HG03060 (cell line): ENCODE data around the gene CACNA1C.

ENCODE experiments used
- ATAC-seq: cut with Tn5 transposase; IDR thresholded peaks from one replicate; pipeline ENCODE4 v1.9.1; 2021; ENCODE audit warnings: low read depth, moderate number of reproducible peaks; ENCODE audit not compliant: unreplicated experiment

Gene CACNA1C

DNA sequence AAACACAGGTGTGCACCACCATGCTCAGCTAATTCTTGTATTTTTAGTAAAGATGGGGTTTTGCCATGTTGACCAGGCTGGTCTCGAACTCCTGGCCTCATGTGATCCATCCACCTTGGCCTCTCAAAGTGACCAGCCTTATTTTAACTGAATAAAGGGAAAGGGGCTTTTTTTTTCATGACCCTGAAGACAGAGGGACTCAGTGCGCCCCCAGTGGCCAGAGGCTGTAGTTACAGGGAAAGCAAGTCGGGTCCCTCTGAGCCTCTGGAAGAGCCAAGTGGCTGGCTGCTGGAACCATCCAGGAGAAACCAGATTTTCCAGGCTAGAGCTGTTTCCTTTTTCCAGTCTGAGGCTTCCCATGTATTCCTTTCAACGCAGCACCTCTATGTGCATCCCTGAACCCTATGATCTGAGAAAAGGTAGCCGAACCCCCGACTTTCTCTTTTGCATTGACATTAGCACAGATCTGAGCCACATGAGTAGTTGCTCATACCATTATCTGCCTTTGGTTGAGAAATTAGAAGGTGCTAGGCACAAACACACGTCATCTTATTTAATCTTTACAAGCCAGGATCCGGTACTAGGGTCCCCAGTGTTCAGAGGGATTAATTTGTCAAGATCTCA is 342.7 kb downstream of the CACNA1C start:
- ATAC-seq = no peak

DNA sequence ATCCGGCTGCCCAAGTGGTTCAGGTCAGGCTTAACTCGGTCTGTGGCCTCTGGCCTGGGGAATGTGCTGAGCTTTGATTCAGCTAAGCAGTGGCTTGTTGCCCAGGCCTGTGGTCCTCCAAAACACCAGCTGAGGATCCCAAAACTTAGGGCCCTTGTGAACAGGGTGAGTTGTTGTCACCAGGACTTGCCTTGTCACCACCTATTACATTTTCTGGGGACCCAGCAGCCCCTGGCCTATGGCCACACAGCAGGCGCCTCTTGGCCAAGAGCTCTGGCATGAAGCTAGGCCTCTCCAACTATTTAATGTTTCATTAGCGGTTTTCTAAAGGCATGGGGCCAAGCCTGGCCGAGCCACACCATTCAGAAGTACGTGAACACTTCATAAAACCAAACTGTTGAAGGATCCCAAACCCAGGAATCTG is 343.7 kb downstream of the CACNA1C start:
- no peak for ATAC-seq

DNA sequence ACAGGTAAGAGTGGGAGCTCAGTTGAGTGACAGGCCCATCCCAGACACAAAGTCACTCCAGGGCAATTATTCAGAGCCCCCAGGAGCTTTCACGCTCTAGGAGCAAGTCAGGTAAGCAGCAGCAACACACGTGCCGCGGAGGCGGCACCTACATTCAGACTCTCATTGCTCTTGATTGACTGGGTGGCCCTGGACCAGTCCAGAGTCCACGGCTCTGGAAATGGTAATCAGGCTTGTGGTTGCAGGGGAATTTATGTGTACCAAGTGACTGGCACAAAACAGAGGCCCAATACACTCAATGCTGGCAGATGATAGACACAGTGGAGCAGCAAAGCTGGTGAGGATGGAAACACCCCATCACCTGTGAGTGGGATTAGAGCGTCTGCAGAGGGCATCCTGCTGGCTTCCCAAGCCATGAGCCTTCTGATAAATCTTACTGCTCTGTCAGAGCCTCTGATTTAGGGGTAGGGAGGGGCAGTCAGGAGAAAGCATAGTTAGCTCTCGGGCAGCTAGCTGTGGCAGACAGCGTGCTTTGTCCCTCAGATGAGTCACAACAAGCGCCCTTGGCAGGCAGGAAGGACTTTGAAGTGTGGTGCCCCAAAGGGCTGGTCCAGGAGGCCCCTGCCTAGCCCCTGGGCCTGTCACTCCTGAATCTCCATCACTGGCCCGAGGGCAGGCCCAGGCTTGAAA is 344.7 kb downstream of the CACNA1C start:
- no peak for ATAC-seq

DNA sequence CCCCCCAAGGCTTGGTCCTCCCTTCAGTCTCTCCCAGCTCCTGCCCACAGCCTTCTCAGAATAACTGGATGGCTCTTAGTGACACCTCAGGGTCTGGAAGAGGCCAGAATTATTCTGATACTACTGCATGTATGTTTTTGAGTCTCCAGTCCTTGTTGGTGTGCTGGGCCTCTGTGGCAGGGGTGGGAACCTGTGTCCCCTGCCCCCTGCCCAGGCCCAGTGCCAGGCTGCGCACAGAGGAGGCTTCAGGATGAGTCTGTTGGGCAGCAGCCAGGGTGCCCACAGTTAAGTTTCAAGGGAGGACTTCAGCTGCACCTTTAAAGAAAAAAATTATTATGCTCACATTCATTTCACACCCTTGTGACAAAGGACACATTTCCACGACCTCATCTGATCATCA is 348.3 kb downstream of the CACNA1C start:
- no peak for ATAC-seq

DNA sequence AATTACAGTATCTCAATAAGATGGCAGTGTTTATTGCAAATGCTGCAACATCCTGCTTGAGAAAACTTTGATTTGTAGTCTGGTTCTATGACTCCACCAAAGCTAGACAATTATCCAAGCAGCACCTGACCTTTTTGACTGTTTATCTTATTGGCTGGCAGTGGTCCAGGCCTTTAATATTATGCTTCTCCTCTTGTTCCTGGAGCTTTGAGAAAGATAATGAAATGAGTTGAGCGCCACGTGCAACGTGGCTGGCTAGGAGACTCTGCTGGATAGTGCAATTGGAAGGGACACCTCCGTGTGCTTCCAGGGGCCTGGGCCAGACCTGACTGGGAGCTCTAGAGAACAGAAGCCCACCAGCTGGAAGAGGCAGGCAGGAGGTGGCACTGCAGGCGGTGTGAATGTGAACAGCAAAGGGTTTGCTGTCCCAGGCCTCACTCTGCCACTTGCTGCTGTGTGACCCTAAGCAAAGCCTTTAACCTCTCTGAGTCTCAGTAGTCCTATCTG is 349.3 kb downstream of the CACNA1C start:
- no peak for ATAC-seq

DNA sequence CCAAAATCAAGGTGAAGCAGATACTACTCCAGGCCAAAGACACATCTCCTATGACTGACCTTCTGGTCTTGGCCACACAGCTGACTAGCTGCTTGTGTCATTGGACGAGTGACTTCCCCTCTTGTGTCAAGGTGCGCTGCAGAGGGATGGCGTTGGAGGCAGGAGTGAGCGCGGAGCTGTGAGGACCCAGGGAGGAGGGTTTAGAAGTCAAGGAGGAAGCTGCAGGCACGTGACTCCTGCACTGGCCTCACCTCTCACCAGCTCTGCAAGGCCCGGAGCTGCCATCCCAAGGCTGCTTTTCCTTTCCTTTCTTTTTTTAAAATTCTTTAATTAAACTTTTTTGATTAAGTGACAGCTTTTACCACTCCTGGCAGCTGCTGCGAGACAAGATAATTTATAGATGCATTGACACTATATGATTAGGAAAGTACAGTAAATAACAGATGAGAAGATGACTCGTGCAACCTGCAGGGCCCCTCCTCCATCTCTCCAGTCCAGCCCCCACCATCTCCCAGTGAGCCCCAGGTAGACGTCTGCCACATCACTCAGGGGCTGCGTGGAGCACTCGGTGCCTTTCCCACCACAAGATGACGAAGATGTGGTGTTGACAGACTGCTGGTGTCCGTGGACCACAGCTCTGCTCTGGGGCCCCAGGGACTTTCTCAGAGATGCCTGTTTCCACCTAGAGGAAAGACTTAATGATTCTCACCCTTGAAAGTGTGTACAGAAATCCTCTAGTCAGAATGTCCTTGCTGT is 350.6 kb downstream of the CACNA1C start:
- no peak for ATAC-seq

DNA sequence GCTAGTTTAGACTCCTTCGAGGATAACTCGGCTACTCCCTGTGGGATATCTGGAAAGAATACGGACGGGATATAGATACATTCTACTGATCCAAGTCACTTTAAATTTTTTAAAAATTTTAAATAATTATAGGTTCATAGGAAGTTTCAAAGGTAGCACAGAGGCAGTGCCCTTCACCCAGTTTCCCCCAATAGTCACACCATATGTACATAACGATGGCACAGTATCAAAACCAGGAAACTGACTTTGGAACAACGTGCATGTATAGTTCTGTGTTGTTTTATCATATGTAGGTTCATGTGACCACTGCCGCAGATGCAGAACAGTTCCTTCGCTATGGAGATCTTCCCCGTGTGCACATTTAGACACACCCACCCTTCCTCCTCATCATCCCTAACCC is 352.3 kb downstream of the CACNA1C start:
- ATAC-seq = no peak

DNA sequence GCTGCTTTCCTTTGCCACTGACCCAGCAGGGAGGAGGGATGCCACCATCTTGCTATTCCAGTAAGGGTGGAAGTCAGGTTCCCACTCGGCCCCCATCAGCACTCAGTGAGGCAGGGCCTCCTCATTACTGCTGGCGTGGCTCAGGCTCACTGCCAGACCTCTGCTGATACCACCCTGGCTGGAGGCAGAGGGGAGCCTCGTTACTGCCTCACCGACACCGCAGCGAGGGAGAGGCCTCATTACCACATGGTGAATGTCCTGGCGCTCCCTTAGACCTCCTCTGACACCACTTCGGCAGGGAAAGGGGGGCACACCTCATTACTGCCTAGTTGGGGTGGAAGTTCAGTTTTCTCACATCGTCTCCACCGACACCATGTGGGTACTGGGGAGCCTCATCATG is 354.1 kb downstream of the CACNA1C start:
- ATAC-seq = no peak

DNA sequence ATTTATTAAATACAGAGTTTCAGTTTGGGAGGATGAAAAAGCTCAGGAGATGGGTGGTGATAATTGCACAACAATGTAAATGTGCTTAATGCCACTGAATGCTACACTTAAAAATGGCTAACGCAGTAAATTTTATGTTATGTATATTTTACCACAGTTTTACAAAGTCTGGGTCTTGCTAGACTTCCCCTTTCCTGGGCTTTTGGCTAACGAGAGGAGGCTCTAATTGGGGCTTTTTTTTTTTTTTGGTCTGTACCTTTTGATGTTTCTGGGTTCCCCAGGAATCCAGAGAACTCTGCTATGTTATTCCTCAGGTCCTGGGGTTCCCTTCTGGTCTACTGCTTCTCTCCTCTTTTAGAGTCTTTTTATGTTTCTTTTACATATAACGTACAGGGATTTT is 355.5 kb downstream of the CACNA1C start:
- no peak for ATAC-seq

DNA sequence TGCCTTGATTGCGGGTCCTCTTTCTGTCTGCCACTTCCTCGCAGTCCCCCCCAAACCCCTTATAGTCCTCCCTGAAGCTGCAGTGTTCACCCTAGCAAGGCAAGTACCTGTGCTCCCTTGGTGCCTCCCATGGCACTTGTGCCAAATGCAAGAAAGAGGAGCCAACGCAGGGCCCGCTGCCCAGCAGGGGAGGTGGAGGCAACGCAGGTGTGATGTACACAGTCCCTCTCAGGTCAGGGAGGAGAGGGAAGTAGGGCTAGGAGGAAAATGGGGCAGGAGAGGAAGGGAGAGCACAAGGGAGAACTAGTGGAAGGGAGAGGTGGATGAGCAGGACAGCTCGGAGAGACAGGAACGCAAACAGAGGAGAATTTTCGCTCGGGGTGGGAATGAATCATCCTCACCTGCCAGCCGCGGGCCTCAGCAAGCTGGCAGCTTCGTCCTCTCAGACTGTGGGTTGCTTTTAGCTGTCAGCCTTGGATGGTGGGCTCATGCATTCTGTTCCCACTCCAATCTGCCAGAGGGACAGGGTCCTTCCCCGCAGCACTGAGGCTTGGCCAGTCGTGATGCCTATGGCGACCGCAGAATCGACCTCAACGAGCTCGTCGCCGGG is 357.0 kb downstream of the CACNA1C start:
- no peak for ATAC-seq

DNA sequence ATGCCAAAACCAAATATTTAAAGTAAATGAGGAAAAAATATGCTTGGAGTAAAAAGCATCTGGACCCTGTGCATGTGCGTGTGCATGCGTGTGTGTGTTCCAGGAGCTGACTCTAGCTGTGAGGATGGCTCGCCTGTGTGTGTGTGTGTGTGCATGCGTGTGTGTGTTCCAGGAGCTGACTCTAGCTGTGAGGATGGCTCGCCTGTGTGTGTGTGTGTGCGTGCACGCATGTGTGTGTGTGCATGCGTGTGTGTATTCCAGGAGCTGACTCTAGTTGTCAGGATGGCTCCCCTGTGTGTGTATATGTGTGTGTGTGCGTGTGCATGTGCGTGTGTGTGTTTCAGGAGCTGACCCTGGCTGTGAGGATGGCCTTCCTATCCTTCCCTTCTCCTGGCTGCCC is 357.7 kb downstream of the CACNA1C start:
- ATAC-seq = no peak

DNA sequence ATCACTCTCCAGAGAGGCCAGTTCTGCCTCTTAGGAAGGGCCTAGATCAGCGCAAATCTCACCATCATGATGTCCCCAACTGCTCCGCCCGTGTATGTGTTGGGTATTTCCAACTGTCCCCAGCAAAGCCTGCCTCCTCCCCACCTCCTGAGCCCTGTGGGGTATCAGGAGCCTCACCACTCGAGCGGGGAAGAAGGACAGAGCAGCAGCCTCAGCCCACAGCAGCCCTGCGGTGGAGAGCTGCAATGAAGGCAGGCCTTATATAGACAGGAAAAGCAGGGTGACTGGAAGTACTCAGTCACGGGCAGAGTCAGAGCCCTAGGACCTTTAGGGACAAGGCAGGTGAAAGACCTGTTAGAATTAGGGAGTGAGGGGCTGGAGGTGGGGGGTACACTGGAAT is 358.2 kb downstream of the CACNA1C start:
- ATAC-seq = no peak

DNA sequence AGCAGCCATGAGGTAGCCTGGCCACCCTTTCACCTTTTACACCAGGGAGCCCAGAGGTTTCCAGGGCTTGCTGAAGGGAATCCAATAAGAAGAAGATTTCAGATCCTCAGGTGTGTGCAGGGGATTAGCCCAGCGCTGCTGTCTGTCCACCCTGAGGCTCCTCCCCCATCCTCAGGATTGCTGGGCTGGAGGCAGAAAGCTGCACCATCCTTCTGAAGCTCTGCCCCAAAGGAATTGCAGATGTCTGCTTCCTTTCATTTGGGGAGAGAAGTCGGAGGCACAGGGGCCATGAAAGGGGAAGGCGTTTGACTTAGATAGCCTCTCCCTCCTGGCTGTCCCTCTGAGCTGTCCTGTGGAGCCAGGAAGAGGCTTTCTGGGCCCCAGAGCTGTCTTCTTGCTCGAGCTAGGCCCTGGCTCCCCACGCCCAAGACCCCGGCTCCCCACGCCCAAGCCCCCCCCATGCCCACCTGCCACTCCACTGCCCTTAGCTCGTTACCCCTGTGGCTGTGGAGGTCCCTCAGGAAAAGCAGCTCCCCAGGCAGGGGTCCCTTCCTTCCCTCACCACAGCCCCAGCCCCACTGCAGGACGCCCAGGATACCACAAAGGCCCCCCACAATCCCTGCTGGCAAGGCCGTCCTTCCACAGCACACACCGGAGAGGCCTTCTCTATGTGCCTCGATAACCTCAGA is 359.0 kb downstream of the CACNA1C start:
- no peak for ATAC-seq

DNA sequence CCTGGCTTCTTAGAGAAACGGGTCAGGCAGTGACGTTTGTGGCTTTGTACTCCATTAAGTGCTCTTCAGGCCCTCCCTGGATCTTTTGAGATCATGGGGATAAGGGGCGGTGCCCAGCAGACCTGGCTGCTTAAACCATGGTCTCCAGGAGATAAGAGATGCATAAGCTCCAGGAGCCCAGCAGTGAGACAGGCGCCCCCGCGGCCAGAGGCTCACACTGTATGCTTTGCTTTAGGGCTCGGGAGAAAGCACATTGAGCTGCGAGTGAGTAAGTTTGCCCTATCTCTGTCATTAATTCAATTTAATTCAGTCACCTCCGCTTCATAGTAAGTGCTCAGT is 359.5 kb downstream of the CACNA1C start:
- ATAC-seq = no peak

DNA sequence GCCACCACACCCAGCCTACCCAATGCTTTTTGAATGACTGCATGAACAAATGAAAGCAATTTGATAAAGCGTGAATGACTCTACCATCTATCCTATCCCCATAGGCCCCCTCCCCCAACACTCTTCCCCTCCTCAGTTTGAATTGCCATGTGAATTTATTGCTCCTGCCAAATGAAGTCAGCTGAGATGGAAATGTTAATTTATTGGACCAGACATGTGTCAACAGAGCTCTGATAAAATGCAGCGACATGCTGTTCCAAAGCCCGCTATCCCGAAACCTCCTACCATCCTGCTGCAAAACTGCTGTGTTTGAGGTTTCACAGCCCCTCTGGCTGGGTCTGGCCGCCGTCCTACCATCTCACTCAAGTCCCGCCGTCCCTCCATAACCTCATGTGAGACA is 360.5 kb downstream of the CACNA1C start:
- ATAC-seq = no peak

DNA sequence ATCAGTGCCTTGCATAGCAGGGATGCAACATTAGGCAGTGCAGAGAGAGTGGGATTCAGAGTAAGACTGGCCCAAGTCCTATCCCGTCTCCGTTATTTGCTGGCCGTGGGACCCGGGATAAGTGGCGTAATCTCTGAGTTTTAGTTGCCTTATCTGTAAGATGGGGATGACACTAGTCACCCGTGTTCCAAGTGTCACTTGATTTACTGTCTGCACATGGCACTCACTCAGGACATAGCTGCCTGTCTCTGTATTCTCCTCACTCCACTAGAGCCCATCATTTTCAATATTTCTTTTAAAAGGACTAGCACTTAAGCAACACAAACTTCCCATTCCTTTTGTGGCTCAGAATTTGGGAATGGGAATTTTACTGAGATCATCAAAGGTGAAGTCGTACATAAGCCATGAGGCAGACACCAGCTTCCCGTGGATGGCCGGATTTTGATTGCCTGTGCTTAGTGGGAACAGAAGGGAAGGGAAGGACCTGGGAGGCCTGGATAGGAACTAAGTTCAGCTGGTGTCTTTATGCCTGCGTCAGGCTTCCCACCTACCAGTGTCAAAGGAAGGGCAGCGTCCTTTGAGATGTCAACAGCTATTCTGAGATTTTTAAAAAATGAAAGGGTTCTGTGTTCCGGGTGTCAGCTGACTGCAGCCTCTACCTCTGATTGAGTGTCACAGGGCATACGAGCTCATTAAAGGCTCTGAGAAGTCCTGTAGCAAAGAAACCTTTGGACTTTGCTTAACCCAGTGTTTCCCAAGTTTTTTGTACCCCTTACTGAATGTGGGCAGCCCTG is 361.4 kb downstream of the CACNA1C start:
- ATAC-seq = no peak

DNA sequence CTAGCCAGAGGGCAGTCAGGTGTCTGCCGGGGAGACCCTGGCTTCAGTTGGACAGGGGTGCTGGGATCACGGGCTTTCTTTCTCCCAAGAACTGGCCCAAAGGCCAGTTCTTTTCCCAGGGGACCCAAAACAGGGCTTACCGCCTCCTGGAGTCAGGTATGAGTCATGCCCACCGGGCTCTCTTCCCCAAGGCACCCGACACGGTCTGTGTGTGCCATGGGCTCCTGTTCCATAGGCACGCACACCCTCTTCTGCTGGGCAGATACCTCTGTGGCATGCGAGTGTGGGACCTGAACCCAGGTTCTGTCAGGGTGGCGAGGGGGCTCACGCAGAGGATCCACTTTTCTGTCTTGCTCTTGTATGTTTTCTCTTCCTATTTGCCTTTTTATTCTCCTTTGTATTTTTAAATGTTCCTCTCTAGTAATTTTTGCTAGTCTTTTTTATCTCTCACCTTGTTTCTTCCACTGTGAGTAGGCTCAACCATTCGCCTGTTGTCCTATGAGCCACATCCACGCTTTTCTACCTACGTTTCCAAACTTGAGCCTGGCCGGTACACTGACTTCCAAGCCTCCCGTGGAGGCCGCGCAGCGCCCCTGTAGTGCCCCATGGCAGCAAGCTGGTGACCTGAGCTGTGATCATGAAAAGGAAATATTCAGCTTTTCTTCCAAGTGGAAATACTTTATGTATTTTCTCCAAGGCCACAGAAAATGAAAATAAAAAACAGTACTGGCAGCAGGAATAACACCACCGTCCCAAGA is 362.2 kb downstream of the CACNA1C start:
- ATAC-seq = no peak

DNA sequence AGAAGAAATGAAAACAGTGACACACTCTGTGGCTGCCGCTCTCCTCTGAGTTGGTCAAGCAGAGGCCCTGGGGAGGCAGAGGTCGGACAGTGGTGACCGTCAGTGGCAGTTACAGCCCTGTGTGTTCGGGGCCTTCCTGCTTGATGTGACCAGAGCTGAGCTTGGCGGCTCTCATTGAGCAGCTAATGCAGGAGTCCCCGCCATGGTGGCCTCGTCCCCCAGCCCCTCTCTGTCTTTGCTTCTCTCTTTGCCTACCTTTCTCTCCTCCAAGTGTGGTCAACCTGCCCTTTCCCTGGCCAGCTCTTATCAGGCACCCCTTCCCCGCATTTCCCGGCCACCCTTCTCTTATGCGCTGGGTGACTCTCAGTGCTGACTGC is 362.8 kb downstream of the CACNA1C start:
- ATAC-seq = no peak

DNA sequence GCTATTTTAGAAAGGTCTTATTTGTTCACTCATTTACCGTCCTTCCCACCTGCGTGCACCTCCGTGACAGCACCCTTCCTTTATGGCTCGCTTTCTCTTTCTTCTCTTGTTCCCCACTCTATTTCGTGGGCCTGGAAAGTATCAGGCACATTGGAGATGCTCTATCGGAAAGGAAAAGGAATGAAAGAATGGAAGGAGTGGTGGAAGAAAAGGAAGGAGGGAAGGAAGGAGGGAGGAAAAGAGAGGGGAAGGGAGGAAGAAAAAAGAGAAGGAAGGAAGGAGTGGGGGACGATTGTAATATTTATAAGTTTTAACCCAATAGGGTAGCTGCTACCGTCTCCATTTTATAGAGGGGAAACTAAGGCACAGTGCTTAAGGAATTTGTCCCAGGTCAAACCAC is 363.4 kb downstream of the CACNA1C start:
- ATAC-seq = no peak
